HG03108 (cell line): ENCODE data around the gene DMXL2.
"Not testable (repeated sequence)": the region's sequence is repeated elsewhere in the genome, so short reads cannot be mapped to it uniquely, and the experiment has no call there.

ENCODE experiments used
- ATAC-seq: cut with Tn5 transposase; IDR thresholded peaks from one replicate; pipeline ENCODE4 v1.9.1; 2021; ENCODE audit warnings: moderate library complexity; ENCODE audit not compliant: unreplicated experiment

Gene DMXL2

DNA sequence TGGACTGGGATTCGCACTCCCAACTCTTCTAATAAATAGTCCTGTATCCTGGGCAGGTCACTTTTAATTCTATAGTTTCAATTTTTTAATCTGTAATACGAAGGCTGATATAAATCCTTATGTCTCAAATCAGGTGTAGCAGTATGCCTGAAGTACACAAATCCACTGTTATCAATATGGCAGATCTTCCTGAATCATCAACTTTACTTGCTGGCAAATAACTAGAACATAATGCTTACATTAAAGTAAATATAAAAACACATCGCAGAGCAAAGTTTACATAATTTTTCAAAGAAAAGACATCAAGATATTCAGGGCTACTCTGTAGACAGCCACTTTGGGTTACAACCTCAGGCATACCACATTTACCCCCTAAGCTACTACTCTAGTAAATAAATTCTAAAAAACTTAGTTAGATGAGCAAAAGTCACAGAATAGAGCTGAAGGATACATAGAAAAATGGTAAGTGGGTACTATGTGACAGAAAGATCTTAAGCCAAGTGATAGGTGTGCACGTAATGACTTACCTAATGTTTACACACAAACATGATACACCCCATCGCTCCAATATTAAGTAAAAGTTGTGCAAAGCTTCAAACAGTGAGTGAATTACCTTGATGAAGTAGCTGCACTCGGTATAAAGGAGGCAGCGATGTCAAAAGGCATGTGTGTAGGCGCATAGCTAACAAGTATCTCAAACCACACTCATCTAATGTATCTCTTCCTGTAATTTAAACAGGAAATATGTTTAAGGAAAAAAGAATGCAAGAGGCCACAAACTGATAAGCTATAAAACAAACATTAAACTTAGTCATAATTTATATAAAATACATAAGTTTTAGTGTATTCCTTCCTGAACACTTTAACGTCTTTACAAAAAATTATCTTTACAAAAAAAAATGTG is 127.9 kb downstream of the DMXL2 start:
- ATAC-seq, result no peak

DNA sequence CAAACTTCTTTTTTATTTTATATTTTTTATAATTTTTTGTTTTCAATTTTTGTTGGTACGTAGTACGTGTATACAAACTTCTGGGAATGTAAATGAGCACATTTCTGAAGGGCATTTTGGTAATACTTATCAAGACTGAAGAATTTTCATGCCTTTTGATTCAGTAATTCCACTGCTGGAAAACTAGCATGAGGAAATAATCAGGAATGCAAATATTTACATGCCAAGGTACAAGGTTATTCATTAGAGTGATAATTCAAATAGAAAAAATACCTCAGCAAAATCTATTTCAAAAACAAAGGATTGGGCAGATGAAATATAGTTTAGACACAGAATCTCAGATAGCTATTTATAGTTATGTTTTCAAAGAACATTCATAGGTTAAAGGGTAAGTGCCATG is 128.7 kb downstream of the DMXL2 start:
- ATAC-seq, result no peak

DNA sequence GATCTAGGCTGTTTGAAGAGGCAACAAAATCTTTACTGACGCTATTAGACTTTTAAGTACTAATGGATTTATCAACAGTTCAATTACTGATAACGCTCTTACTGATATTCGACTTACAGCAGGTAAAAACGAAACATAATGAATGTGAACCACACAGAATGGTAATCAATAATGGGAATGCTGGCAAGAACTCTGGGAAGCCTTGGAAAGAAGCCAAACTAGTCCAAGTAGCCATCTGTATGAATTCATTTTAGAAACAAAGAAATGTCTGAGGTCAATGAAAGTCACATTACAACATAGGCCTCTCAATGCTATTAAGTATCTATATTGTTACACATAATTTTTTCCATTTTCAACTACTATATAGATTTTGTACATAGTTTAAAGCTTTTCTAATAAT is 130.0 kb downstream of the DMXL2 start:
- ATAC-seq, result no peak

DNA sequence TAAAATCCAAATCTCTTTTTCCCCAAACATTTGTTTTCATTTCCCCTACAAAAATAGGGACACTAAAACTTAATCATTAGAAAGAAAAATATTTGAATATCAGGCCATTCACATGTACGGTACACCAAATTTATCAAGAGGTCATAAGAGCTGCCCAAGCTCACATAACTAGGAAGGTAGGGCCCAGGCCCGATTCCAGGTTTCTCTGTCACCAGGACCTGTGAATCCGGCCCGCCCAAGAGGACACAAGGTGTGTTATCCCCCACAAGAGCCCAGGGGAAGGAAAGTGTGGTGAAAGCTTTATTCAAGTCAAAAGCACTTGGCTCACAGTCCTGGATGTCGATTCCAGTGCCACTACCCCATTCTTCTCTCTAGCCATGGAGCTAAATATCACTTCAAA is 130.6 kb downstream of the DMXL2 start:
- ATAC-seq, result no peak

DNA sequence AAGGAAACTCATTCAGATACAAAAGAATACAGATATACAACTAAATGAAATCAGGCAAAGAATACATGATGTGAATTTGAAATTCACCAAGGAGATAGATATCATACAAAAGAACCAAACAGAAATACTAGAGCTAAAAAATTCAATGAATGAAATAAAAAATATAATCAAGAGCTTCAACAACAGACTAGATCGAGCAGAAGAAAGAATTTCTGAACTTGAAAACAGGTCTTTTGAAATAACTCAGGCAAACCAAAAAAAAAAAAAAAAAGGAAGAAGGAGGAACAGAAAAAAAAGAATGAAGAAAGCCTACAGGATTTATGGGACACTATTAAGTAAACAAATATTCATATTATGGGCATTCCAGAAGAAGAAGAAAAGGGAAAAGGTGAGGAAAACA is 137.8 kb downstream of the DMXL2 start:
- no peak for ATAC-seq

DNA sequence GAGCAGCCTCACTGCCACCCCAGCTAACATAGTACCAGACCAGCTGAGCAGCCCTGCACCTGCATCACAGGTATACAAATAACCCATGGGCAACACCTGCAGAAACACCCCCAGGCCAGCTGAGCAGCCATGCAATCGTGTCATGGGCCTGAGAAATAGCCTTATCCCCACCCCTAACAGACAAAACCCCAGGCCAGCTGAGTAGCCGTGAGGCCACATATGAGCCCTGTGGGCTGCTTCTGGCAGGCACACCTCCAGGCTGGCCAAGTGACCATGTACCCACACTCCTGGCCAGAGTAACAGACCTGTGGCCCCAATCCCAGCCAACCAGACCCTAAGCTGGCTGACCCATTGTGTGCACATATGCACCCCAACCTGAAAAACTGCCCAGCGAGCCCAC is 138.6 kb downstream of the DMXL2 start:
- ATAC-seq, result no peak

DNA sequence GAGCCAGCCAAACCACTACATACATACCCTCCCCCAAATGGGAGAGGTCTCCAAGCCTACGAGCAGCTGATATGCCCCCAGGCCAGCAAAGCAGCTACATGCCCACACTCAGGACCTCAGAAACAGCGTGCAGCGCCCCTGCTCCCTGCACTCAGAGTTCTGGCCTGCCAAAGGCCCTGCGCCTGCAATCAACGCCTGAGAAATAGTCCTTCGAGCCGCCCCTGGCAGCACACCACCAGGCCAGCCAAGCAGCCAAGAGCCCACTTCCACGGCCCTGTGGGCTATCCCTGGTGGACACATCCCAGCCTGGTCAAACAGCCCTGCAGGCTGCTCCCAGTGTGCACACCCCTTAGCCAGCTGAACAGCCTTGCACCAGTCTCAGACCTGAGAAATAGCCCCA is 139.1 kb downstream of the DMXL2 start:
- no peak for ATAC-seq

DNA sequence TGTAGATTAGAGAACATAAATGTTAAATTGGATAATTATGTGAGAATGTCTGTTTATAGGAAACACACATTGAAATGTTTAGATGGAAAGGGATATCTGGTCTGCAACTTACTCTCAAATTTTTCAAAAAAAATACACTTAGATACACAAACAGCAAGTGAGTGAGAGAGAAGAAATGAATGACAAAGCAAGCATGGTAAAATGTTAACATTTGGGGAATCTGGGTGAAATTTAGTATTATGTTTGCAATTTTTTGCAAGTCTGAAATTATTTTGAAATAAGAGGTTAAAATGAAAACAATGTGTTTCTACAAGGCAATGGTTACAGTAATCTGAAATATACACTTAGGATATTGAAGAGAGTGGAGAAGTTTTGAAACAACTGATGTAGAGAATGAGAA is 146.8 kb downstream of the DMXL2 start:
- no peak for ATAC-seq

DNA sequence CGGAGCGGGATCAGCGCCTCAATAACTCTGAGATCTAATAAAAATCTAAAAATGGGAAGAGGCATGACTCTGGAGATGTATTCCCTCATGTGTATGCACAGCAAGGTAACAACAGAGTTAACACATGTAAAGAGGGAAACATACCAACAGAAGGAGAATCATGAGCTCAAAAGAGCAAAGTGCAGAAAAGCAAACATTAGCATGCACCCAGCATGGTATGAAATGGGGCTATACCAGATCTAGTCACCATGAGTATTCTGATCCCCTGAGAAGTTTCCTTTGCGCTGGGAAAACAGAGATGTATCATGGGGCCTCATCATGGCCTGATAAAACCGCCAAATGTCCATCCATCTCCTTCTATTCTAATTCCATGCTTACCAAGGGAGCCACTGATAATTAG is 152.1 kb downstream of the DMXL2 start:
- no peak for ATAC-seq

DNA sequence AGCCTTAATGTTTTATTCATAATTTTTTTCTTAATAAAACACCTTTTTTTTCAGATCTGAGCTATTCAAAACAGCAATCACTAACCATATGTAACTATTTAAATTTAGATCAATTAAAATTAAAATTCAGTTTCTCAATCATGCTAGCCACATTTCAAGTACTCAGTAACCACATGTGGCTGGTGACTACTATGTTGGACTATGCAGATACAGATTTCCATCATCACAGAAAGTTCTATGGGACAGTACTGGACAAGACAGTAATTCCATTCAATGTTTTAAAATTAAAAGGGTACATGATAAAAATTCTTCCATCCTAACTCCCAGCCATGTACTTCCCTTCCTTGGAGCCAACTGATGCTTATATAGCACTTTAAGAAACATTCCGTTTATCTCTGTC is 161.8 kb downstream of the DMXL2 start:
- ATAC-seq, result no peak

DNA sequence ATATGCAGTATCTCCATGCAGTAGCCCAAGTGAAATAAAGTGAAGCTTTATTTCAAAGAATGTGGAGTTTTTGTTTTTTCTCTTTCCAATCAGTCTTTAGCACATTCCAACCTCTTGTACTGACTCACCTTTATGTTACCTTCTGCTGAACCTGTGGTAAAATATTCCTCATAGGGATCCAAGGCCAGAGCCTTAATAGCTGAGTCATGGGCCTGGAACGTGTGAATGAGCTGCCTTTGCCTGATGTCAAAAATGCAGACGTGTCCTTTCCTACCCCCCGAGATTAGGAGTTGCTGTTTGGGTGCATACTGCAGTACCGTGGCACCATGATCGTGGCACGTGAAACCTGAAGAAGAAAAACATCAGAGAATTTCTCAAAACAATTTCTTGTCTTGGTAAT is 172.6 kb downstream of the DMXL2 start:
- ATAC-seq, result no peak

DNA sequence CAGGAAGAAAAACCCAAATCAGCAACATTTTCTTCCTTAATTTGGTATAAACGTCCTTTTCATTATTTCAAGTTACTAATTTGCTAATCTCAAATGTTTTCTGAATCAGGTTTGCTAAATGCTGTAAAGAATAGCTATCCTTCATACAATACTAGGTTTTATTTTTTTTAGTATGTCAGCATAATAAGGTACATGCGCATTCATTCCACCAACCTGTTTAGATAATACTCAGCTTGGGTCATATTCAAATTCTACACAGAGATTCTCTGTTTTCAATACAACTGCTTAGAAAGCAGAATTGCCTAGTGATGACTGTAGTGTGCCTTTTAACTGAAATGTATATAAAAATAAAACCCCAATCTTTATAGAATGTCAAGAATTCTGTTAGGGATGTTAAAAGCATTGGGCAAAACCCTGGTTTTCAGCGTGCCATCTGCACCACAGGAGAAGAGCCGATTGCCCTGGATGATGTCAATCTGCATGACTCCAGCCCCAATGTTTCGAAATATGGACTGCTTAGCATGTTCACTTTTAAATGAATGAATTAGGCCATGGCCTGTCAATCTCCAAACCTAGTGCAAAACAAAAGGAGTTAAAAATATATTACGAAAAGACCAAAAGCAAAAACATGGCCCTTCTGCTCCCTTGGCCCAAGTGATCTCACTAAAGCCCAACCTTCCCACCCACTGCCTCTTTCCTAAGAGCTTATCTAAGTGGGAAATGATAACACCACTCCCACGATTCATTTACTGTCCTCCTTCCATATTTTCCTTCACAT is 173.8 kb downstream of the DMXL2 start:
- ATAC-seq, result no peak

DNA sequence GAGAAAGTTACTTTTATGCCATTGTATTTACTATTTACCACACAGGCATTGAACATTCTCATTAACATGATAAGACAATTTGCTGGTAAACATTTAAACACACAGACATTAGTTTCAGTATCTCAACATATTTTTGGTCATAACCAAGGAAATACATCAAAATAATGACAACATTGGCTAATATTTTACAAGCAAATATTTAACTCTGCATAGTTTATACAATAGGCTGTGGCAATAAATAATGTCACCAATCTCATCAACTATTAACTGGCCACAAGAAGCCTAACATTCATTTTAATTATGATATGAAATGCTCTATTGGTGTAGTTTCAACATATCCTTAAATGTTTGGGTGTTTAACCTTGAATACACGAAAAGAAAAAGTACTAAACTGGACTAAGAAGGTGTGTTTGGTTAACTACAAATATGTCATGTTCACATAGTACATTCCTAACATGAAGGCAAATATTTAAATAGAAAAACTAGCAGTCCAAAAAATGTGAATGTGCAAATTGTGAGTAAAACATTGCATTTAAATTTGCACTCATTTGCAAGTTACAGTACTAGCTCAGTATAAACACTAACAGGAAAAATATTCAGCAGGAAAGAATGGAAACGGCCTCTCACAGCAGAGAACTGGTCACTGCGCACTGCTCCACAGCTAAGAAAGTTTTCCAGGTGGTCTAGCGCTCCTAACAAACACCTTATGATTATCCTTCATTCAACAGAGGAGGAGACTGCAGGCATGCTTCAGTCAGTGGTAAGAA is 174.5 kb downstream of the DMXL2 start:
- ATAC-seq, result no peak

DNA sequence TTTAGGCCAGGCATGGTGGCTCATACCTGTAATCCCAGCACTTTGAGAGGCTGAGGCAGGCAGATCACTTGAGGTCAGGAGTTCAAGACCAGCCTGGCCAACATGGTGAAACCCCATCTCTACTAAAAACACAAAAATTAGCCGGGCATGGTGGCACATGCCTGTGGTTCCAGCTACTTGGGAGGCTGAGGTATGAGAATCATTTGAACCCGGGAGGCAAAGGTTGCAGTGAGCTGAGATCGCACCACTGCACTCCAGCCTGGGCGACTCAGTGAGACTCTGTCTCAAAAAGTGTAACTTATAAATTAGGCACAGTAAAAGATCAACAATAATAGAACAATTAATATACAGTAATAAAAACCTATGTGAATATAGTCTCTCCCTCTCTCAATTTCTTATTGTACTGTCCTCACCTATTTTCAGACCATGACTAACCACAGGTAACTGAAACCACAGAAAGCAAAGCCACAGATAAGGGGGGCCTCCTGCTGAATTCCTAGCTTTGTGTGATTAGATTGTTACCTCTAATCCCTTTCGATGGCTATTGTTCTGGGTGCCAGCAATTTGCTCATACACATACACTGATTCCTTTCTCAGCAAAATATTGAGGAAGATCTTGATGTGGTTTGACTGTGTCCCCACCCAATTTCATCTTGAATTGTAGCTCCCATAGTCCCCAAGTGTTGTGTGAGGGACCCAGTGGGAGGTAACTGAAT is 176.4 kb downstream of the DMXL2 start:
- not testable (repeated sequence) for ATAC-seq

DNA sequence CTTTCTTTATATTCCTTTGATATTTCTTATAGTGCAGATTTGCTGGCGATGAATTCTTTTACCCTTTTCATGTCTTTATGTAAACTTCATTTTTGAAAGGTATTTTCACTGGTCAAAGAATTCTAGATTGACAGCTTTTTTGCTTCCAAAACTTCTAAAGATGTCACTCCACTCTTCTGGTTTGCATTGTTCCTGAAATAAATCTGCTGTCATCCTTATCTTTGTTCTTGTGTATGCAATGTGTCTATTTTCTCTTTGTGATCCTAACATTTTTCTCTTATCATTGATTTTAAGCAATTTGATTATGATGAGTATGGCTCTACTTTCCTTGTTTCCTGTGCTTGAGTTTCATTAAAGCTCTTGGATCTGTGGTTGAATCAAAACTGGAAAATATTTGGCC is 177.8 kb downstream of the DMXL2 start:
- ATAC-seq, result no peak

DNA sequence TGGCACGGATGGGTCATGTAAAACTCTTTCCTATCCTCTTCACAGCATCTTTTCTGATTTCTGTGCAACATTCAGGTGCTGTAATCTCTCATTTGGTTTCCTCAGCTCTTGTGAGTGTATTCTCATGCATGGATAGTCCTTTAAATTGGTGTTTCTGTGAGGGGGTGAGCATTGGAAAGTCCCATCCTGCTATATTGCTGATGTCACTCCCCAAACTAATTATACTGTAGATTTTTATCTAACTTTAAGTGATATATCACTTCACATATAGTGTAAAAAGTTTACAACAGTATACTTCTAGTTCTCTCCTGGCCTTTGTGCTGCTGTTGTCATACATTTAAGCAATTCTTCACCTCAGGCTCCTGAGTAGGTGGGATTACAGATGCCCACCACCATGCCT is 178.5 kb downstream of the DMXL2 start:
- ATAC-seq, result no peak

DNA sequence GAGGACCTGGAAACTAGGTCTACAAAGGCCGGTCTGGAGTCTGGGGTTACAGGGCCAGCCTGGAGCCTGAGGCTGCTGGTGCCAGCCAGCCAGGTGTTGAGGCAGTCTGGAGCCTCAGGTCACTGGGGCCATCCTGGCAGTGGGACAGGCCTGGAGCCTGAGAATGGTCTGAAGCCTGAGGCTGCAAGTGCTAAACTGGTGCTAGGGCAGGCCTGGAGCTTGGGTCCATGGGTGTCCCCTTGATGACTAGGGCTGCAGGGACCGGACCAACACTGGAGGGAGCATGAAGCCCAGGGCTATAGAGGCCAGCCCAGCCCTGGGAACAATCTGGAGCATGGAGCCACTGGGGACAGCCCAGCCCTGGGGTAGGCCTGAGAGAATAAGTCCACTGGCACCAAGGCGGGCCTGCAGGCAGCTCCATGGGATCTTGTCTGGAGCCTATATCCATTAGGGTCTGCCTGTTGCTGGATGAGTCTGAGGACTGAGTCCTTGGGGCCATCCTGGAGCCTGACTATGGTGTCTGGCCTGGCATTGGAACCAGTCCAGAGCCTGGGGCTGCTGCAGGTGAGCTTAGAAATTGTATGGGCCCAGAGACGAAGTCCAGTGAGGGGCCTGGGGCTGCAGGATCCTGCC is 179.2 kb downstream of the DMXL2 start:
- ATAC-seq, result no peak

DNA sequence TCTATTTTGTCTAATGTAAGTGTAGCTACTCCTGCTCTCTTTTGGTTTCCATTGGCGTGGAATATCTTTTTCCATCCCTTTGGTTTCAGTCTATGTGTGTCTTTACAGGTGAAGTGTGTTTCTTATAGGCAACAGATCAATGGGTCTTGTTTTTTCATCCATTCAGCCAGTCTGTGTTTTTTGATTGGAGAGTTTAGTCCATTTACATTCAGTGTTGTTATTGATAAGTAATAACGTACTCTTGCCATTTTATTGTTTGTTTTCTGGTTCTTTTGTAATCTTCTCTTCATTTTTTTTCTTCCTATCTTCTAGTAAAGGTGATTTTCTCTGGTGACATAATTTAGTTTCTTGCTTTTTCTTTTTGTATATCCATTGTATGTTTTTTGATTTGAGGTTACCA is 184.0 kb downstream of the DMXL2 start:
- no peak for ATAC-seq

DNA sequence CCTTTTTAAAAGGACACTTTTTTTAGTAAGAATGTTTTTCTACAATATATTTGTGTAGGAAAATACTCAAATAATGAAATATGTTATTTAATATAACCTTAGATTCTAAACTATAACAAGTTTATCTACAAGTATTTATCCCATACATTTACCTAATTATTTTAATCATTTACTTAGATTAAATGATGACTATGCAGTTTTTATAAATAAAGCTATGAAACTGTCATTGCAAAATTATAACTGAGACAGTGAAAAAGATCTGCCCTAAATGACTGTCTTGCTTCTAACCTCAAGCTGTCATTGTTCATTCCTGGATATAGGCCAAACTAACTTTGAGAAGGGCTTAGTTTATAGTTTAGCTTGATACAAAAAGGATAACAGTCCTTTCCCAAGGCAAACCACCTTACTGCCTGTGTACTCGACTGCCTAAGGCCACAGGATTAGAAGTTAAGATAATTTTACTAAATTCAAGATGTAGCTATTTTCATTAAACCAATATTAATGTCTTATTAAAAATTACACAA is 197.0 kb downstream of the DMXL2 start:
- no peak for ATAC-seq

DNA sequence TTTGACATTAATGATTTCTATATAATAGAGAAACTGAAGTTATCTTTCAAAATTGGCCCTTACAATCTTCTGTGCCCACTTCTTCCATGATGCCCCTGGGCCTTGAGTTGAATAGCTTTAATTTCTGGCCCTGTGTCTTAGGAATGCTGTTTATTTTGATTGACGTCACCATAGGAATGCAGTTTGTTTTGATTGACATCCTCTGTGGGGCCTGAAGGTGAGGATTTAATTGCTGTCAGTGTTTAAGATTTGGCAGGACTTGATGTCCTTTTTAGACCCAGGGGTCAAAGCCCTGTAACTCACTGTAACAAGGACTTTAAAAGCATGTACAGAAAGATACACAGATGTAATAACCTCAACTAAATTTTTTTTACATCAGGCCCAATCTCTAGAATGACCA is 197.8 kb downstream of the DMXL2 start:
- no peak for ATAC-seq
